HuH-7 (cell line): ENCODE data around the gene RUNX2.

Experiments used
- DNase-seq: peaks from one replicate; pipeline ENCODE4 v3.0.0; 2011; ENCODE audit warnings: low spot score

Gene RUNX2

DNA sequence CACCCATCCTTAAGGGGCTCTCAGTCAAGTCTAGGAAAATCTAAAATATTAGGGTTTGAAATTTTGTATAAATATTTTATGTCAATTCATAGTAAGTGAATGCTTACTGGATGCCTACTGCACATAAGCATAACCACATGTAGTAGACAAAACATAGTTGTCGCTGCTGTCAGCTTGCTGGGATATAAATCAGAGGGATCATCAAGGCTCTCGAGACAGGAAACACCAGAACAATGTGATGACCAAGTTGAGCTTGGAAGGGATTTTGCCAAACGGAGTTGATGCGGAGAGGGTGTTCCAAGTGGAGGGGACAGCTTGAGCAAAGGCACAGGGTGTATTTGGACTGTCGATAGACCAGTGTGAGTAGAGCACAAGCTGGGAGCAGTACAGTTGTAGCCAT is 155.4 kb downstream of the RUNX2 start:
- DNase-seq = no peak

DNA sequence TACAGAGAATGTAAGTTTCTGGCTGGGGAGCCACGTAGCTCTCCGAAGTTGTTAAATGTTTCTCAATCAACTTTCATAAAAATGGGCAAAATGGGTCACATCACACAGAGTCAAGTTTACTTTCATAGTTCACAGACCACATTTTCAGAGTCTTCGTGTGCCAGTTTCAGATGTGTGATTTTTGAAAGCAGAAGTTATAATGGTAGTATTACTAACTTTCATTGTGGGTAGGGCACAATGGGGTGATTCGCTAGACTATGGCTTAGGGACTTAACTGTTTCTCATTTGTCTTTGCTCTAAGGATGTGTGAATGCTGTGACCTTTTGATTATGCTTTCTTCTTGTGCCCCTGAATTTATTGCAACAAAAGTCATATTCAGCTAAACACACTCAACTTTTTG is 158.6 kb downstream of the RUNX2 start:
- no peak for DNase-seq

DNA sequence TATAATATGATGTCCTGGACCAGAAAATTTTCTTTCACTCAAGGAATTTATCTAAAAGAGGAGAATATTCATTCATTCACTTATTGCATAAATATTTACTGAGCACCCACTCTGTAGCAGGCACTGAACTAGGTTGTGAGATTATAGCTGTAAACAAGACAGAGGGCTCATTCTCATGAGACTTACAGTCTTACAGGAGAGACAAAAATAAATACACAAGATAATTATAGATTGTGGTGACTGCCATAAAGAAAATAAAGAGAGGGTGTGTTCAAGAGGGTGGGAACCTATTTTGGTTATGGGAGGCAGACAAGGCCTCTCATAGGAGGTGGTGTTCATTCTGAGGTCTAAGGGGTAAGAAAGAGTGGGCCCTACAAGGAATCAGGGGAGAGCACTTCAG is 159.5 kb downstream of the RUNX2 start:
- no peak for DNase-seq

DNA sequence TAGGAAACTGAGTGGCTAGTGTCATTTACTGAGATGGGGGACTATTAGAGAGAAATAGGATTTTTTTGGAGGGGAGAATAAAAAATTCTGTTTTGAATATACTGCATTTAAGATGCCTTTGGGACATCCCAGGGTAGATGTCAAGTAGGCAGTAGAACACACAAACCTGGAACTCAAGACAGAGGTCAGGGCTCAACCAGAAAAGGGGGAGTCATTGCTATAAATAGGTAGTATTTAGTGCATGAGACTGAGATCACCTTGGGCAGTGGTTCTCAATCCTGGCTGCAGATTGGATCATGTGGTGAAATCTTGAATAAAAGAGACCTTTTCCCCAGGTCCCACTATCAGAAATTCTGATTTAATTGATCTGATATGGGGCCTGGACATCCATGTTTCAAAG is 160.1 kb downstream of the RUNX2 start:
- DNase-seq = no peak

DNA sequence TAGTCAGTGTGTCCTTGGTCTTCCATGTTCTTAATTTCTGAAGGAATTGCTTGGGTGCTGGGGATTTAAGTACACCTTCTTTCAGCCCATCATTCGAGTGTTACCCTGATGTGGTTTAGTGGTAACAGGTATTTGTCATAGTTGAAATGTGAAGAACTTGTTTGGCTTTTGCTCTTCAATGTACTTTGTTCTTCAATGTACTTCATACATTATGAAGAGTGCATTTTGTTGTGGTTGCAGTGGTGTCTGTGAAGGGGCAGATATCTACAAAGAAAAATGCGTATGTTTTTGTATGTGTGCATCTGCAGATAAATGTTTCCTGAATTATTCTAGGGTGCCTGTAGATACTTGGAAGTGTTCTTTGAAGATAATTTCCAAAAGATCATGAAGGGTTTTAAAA is 160.8 kb downstream of the RUNX2 start:
- no peak for DNase-seq

DNA sequence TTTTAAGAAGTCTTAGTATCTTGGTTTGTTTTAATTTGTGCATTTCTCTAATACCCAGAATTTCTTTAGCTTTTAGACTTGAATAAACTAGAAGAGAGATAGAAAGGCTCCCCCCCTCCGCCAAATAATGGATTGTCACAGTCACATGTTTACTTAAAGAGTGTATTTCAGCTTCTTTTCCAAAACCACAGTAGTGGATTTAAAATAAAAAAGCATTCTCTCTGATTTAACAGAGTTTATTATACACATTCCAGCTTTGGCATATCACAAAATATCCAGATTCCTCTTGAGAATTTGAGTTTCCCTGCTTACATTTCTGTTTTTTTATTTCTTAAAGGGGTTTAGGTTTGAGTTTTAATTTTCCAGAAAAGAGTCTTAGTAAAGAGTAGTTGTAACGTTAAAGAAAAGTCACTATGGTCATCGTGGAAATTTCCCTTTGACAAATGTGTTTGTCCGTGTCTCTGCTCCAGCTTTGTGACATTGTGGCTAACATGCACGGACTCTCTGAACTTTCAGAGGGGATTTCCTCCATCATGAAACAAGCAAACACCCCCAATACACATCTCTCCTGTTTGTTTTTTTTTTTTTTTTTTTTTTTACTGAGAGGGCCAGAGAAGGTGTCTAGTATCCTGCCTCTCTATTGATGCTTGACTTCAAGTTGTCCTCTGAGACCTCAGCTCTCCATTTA is 163.1 kb downstream of the RUNX2 start:
- no peak for DNase-seq

DNA sequence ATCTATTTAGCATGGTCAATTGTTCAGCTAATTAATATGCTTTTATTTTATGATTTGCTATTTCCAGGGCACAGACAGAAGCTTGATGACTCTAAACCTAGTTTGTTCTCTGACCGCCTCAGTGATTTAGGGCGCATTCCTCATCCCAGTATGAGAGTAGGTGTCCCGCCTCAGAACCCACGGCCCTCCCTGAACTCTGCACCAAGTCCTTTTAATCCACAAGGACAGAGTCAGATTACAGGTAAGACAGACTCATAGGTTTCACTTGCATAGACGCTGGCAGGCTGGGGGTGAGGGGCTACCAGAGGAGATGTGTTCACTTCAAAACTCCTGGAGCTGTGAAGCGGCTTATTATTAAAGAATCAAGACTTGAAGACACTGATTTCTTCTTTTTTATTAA is 163.7 kb downstream of the RUNX2 start:
- DNase-seq = no peak

DNA sequence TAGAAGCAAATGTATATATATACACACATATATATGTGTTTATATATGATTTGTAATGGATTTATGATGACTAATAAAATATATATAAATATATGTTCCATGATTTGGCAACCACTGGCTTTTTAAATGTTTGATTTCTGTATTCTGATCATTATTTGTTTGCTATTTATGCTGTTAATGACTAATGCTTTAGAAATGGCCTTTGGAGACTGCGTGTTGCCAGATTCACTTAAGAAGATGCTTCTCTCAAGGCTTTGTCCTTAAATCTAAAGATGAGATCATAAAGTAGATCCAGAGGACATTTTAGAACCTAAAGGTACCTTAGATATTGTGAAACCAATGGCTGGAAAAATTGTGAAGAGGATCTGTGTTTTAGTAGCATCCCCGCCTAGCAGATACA is 165.6 kb downstream of the RUNX2 start:
- no peak for DNase-seq

DNA sequence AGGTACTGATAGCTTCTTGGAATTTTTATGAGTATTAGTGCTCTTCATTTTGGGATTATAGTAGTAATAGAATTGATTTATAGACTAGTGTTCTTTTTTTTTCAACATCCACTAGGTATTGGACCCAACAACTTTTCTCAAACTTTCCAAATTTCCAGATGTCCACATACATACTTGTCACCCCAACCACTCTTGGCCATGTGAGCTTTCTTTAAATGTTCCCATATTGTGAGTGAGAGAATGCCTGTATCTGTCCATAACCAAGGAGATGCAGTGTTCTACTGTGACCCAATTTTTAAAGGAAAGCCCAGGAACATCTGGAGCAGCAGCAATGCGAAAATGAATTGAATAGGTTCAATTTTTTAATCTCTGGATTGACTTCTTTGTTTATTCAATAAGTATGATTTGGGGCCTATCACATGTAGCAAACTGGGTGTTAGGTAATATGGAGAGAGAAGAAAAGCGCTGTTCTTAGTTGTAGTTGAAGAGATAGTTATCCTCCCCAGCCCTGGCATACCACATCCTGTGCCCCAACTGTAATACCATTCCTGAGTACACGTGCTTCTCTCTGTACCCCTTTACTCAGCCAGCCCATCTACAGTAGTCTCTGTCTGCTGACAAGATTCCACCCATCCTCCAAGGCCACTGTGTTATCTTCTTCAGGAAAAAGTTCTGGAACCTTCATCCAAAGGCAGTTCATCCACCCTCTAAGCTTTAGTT is 166.4 kb downstream of the RUNX2 start:
- no peak for DNase-seq

DNA sequence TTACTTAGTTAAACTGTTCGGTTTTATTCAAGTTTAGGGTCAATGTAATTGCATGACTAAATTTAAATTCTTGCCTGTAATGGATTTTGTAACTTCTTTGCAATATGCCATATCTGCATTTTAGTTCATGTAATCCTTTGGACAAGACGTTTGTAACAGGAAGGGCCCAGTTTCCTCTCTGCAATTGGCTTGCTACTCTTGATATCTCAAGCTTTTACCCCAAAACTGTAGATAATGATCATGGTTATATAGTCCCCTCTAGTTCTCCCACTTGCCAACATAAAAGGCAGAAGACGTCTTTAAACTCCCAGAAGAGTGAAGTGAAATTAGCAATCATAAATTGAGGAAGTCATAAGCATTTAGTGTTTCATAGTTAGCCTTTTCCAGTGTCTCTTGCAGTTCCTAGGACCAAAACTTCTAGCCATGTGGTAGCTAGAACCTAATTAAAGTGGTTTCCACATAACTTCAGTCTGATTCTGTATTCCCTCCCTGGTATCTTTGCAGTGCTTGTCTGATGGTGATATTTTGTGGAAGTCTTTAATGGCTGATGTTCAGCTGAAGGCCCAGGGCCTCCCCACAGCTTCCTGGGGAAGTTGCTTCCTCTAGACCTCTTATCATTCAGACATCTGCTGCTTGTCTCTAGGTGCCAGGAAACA is 167.4 kb downstream of the RUNX2 start:
- no peak for DNase-seq

DNA sequence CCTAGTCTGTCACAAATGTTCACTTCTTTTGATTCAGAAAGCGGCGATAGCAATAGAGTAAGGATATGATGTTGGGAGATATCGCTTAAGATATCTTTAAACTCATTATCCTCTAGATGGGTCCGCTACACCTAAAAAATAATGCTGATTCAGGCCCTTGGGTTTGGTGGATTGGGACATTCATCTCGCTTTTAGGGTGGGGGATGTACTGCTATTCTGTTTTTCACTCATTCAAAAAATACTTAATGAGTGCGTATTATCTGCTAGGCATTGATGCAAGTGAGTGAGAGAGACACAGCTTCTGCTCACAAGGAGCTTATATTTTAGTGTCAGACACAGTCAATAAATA is 167.9 kb downstream of the RUNX2 start:
- DNase-seq = no peak

DNA sequence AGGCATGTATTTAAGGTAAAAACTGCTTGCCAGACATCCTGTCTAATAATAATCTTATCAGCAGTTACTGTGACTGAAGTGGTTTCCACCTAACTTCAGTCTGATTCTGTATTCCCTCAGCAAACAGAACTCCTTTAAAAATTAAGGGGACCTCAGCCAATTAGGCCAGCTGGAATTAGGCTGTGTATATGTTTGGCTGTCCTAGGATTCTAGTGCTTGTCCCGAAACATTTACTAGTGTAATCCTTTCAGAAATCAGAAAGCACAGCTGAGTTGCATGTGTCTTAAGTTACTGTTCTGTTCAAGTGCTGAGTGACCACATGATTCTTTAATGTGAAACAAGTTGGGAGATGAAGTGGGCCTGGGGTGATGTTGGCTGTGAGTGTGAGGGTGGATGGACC is 170.5 kb downstream of the RUNX2 start:
- DNase-seq = no peak

DNA sequence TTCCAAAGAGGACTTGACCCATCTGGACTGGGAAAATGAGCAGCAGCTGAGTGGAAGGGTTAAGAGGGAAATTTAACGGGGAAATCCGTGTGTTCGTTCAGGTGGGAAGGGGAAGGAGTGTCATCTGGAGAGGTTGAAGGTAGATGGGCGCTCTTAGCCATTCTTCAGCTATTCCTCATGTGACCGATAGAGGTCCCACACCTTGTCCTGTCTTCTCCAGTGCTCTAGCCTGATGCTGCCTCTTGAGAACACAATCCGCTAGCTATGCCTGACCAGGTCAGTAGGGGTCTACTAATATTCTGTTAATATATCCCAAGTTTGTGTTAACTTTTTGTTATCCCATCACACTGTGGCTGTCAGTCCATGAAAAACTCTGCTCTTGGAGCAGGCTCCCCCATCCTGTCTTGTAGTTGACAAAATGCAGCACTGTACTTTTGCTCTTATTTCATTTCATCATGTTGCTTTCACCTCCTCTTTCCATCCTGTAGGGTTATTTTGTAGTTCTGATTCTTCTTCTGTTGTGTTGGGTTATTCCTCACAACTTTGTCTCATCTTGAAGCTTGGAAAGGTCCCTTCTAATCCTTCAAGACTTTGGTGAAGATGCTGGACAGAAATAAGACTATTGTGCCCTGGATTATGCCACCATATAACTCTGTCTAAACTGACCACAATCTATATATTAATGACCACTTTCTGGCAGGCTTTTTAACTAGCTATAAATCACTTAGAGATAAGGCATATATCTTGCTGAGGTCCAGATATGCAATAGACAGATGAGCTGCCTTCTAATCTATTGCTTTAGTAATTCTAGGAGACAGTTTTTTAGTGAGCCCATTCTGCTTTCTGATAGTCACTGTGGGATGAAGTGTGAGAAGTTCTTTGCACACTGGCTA is 173.0 kb downstream of the RUNX2 start:
- peak; percentile 47 for DNase-seq

DNA sequence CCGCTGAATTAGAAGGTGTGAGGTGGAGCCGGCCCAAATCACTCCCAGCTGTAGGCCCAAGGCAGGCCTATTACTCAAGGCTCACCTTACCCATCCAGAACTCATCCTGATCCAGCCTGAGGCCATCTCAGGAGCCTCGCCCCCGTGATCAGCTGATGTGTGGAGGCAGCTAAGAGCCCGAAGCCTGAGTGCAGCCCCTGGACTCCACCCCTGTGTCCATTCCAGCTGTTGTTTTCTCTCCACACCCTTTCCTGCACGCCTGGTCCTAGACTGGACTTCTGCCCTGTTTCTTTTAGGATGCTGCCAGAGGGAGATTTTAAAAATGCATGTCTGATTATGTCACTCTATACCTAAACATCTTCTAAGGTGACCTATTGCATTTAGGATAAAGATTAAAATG is 174.3 kb downstream of the RUNX2 start:
- no peak for DNase-seq

DNA sequence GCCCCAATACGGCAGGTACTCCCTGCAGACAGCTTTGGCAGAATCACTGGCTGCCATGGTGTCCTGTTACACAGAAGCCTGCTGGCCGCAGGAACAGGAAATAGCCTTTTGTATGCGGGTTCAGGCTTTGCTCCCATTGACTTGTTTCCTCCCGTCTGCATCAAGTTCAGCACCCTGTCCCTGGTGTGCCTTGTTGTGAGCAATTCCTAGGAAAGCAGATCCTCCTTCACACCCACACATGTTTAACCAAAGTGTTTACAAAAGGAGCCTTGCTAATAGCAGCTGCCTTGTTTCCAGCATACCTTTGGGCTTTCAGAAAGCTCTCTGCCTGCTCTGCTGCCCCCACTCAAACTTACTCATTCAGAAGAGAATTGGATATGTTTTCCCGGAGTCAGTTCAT is 176.8 kb downstream of the RUNX2 start:
- no peak for DNase-seq

DNA sequence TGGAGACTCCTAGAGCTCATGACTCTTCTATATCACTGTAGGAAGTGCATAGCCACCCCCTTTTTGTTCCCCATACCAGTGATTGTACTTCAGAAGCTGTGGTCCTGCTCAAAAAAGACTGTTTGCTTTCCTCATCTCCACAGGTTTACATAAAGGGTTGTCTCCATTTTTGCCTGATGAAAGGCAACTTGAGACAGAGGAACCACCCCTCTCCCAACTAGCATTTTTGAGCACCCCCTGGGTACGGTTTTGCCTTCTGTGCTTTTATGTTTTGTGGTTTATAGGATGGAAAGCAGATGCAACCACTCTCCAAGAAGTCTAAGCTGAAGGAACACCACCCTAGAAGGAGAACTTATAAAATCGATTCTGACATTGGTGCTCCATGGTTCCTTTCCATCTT is 177.3 kb downstream of the RUNX2 start:
- DNase-seq = no peak

DNA sequence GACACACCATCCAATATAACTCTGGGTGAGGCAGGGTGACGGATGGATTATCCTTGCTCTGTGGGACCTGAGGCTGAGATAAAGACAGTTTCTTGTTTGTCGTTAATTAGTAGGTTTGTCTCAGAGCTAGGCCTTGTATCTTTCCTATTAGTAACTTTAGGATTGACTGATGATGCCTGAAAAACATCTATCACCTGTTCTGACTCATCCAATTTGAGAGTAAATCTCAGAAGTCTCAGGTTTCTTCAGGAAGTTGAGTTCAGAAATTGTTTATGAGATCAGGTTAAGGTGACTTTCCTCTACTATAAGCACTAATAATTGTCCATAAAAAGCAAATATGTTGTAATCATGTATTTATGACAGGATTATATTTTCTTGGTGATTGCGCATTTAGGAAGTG is 179.1 kb downstream of the RUNX2 start:
- DNase-seq = no peak

DNA sequence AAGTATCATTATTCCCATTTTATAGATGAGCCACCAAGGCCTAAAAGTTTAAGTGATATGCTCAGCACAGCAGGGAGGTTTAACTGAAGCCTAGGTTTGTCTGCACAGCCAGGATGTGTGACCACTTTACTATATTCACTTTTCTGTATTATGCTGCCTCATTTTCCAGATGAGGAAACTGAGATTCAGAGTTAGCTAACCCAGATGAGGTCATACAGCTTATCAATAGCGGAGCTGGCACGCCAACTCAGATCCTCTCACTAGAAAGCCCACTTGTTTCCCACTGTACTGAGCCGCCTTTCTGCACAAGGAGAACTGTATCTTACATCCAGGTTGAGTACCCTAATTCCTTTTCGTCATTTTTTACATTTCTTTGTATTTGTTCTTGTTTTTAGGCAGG is 181.3 kb downstream of the RUNX2 start:
- no peak for DNase-seq

DNA sequence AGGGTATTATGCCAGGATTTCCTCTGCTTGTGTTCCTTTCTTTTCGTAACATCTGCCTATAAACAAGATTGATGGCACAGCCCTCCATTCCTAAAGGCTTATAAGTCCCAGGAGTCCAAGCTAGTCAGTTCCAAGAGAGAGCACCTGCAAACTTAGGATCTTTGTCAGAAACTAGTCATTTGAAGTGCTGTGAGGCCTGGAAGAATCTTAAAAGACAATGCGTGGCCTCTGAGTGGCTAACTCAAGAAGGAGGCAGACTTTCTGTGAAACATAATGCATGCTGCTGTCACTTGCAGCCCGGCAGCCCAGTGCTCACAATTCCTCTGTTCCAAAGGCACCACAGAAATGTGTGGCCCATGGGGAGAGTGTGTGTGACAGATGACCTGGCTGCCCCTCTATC is 184.6 kb downstream of the RUNX2 start:
- no peak for DNase-seq

DNA sequence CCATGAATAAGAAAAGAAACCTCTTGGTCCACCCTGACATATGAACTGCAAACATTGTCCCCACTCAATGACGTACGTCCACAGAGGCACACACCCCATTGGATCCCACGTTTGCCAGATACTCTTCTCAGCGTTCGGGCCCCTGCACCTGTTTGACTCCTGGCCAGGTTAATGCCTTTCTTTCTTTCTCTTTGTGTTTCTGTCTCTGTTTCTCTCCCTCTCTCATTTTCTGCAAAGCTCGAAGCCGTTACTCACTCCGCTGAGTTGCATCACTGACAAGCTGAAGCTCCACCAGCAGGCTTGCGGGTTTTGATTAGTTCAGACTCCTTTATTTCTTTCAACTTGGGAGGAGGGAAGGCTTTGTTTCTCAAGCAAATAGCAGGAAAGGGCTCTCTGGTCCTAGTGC is 185.1 kb downstream of the RUNX2 start:
- no peak for DNase-seq

DNA sequence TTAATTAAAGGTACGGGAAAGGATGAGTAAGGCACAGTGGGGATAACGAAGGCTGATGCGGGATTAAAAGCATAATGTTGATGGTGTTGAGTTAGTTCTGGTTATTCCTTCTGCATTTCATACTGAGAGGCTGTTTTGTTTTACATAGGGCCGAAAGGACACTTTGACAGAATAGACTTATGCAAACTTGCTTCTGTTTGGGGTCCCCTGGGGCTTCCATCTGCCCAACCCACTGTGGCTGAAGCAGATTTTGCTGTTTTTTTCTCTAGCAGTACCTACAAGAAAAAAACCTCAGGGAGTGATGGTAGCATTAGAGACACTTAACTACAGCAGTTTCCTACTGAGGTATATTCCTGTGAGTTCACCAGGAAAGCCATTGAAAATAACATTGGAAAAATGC is 185.7 kb downstream of the RUNX2 start:
- no peak for DNase-seq

DNA sequence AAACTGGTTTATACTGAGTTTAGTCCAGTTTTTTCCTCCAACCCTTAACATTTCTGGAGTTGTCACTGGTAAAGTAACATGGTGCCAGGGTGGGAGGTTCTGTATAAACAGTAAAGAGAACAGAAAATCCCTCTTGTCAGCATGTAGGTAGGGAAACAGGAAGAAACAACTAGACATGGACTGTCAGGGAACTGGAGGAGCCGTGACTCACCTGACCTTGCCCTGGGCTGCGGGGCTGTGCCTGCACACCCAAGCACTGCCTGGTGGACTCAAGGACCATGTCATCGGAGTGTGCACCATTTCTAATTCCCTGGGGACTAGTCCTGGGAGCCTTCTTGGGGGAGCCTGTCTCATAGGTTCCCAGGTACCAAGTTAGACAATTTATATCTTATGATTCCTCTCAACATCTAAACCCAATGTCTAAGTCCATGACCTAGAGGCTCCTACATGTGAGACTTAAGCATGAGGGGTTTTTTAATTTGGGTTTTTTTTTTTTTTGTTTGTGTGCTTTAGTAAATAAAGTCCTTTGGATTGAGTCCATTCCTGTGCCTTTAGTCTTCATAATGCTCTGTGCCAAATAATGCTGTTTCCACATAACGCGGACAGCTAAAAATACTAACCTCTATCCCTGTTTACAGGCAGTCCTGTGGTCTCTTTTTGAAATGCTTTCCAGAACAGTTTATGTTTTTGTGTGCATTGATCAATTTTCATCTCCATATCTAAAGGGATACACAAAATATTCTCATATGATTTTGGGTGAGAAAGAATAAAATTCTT is 186.5 kb downstream of the RUNX2 start:
- DNase-seq = no peak
